MM.1S (cell line): ENCODE results near the gene FIGNL1.

ENCODE experiments used
- CTCF ChIP-seq: fragments of 300-600 bp; sonication (generic); IDR thresholded peaks from 2 replicates; pipeline ENCODE4 v1.5.1; 2016; ENCODE audit warnings: antibody characterized with exemption, low read length, mixed read lengths
- EZH2 ChIP-seq: fragments of 300-600 bp; sonication (generic); optimal IDR thresholded peaks from 2 replicates; pipeline ENCODE3; 2017; ENCODE audit warnings: low read depth, mild to moderate bottlenecking, antibody characterized with exemption, low read length, mixed read lengths
- EZH2phosphoT487 ChIP-seq: fragments of 300-600 bp; sonication (generic); IDR thresholded peaks from 2 replicates; pipeline ENCODE4 v1.6.1; 2018; ENCODE audit warnings: antibody characterized with exemption, low read length

- no peak for TF ChIP-seq CTCF
- TF ChIP-seq EZH2phosphoT487 = no peak
- no peak for TF ChIP-seq EZH2
Observed at GRCh38 chr7:50436133-50436806, 13.9 kb downstream of the FIGNL1 start.
